PC-9 (cell line): ENCODE measurements around the gene PRPSAP2. TPM values are rescaled to one million over a fixed set of nuclear protein-coding genes. Genes with fewer than 3 reads are reported as not detected.

Experiments
- BruUV-seq: library from RNA; stranded (reverse); fragments of 400-500 nt; replicated peaks from 2 replicates; lab custom pipeline; 2021; lab: Mats Ljungman, UMichigan
- CTCF ChIA-PET: fragments of 300-600 bp; sonication (Branson Sonifier 250); formaldehyde crosslinking; loops from one replicate; lab custom pipeline; 2022; ENCODE audit warnings: antibody characterized with exemption; lab: Charles Lee
- POLR2A ChIA-PET: fragments of 300-600 bp; sonication (Branson Sonifier 250); formaldehyde crosslinking; loops from one replicate; lab custom pipeline; 2022; ENCODE audit warnings: antibody characterized with exemption; ENCODE audit not compliant: unreplicated experiment; lab: Charles Lee
- DNase-seq, 2 experiments: peaks; one replicate each; pipeline versions ENCODE4 v3.0.0 to v3.0.0-alpha.2; 2015 to 2022; ENCODE audit warnings: mixed read lengths in 1 of 2
- H2AFZ ChIP-seq: fragments of 200-600 bp; sonication (generic); 2 replicates; pipeline ENCODE4 v1.8.1; 2017; ENCODE audit warnings: antibody characterized with exemption
- H3F3A ChIP-seq: fragments of 200-600 bp; sonication (generic); 2 replicates; pipeline ENCODE4 v1.8.1; 2017; ENCODE audit warnings: antibody characterized with exemption, mild to moderate bottlenecking, low read depth; ENCODE audit not compliant: insufficient read depth
- H3K27ac ChIP-seq: fragments of 200-600 bp; sonication (generic); 2 replicates; pipeline ENCODE4 v1.6.1; 2016; ENCODE audit warnings: mixed run types
- H3K27me3 ChIP-seq: fragments of 200-600 bp; sonication (generic); 2 replicates; pipeline ENCODE4 v1.6.1; 2016; ENCODE audit warnings: low read depth, mixed run types; ENCODE audit not compliant: insufficient read depth
- H3K36me3 ChIP-seq: fragments of 200-600 bp; sonication (generic); 2 replicates; pipeline ENCODE4 v1.6.1; 2016; ENCODE audit warnings: low read depth, mixed run types
- H3K4me1 ChIP-seq: fragments of 200-600 bp; sonication (generic); replicated peaks from 2 replicates; pipeline ENCODE4 v1.6.1; 2016; ENCODE audit warnings: mixed run types; ENCODE audit not compliant: insufficient read depth
- H3K4me2 ChIP-seq: fragments of 200-600 bp; sonication (generic); 2 replicates; pipeline ENCODE4 v1.6.1; 2017; ENCODE audit warnings: mixed run types
- H3K4me3 ChIP-seq: fragments of 200-600 bp; sonication (generic); 2 replicates; pipeline ENCODE4 v1.6.1; 2016; ENCODE audit warnings: mixed run types
- H3K79me2 ChIP-seq: fragments of 200-600 bp; sonication (generic); 2 replicates; pipeline ENCODE4 v1.6.1; 2017; ENCODE audit warnings: low read depth, mixed run types
- H3K9me2 ChIP-seq: fragments of 200-600 bp; sonication (generic); 2 replicates; pipeline ENCODE4 v1.8.1; 2017; ENCODE audit warnings: mild to moderate bottlenecking; ENCODE audit not compliant: insufficient read depth
- H3K9me3 ChIP-seq: fragments of 200-600 bp; sonication (generic); 2 replicates; pipeline ENCODE4 v1.8.1; 2016; ENCODE audit warnings: low read depth; ENCODE audit not compliant: insufficient read depth
- H4K20me1 ChIP-seq: fragments of 200-600 bp; sonication (generic); 2 replicates; pipeline ENCODE4 v1.8.1; 2017; ENCODE audit not compliant: insufficient read depth
- EZH2 ChIP-seq: fragments of 200-600 bp; sonication (generic); IDR thresholded peaks from 2 replicates; pipeline ENCODE4 v1.8.0; 2017; ENCODE audit warnings: antibody characterized with exemption, low read depth
- intact Hi-C: fragments of 100-400 bp; cut with micrococcal nuclease; formaldehyde crosslinking; loops from one replicate; pipeline ENCODE4 v1.10.0; 2022; ENCODE audit not compliant: unreplicated experiment
- total RNA-seq: library from RNA; stranded (reverse); gene quantifications from 2 replicates; pipeline ENCODE4 v1.2.3, GENCODE V29; 2021
- TF ChIP-seq, protein P1 (sequence below): fragments of 200-600 bp; sonication (generic); conservative IDR thresholded peaks from 2 replicates; pipeline ENCODE4 v1.6.1; 2017; ENCODE audit warnings: mixed run types, antibody characterized with exemption, mild to moderate bottlenecking, moderate library complexity

The PRPSAP2 gene
- total RNA-seq, 1 experiment from 2014 or later, result 50.0 TPM

DNA sequence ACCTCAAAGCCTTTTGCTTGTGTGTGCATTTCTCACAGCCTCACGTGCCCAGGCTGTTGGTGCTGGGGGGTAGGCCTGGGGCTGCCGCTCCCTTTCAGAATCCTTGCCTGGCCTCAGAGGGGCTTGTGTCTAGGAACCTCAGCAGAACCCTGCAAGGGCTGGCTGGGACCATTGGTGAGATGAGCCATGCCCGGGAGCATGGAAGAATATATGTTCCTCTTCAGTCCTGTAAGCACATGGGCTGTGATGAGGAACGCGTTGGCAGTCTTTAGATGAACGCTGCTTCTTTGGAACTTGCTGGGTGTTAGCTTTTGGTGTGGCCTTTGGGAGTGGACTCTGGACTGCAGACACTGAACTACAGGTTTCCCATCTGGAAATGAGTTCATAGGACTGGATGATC, 62.0 kb downstream of the PRPSAP2 start:
- H3K4me3 ChIP-seq, result no peak overlapping the region
- no peak overlapping the region for H3K27ac ChIP-seq
- no TSS peak for BruUV-seq
- peaks cover 3% of the 10 kb centered on the region; the same call in 1 of the 2 replicates for H3K36me3 ChIP-seq
- TF ChIP-seq, protein P1, sequence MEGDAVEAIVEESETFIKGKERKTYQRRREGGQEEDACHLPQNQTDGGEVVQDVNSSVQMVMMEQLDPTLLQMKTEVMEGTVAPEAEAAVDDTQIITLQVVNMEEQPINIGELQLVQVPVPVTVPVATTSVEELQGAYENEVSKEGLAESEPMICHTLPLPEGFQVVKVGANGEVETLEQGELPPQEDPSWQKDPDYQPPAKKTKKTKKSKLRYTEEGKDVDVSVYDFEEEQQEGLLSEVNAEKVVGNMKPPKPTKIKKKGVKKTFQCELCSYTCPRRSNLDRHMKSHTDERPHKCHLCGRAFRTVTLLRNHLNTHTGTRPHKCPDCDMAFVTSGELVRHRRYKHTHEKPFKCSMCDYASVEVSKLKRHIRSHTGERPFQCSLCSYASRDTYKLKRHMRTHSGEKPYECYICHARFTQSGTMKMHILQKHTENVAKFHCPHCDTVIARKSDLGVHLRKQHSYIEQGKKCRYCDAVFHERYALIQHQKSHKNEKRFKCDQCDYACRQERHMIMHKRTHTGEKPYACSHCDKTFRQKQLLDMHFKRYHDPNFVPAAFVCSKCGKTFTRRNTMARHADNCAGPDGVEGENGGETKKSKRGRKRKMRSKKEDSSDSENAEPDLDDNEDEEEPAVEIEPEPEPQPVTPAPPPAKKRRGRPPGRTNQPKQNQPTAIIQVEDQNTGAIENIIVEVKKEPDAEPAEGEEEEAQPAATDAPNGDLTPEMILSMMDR, result no peak
- TF ChIP-seq EZH2, result no peak
- H3K9me3 ChIP-seq, result no peaks in the 10 kb centered on the region
- no peak overlapping the region for H2AFZ ChIP-seq
- no peak for DNase-seq
- H3K27me3 ChIP-seq, result no peaks in the 10 kb centered on the region
- H3K79me2 ChIP-seq, result no peaks in the 10 kb centered on the region; the same call in 1 of the 2 replicates
- peaks cover 15% of the 10 kb centered on the region for H3K4me1 ChIP-seq
- H4K20me1 ChIP-seq, result peaks cover 3% of the 10 kb centered on the region; the same call in 1 of the 2 replicates
- H3K9me2 ChIP-seq, result no peaks in the 10 kb centered on the region
- no peak overlapping the region for H3K4me2 ChIP-seq
- peaks cover 4% of the 10 kb centered on the region for H3F3A ChIP-seq
- CTCF ChIA-PET, result no interaction called here
- intact Hi-C loops, result no loop called here
- POLR2A ChIA-PET, result no interaction called here

DNA sequence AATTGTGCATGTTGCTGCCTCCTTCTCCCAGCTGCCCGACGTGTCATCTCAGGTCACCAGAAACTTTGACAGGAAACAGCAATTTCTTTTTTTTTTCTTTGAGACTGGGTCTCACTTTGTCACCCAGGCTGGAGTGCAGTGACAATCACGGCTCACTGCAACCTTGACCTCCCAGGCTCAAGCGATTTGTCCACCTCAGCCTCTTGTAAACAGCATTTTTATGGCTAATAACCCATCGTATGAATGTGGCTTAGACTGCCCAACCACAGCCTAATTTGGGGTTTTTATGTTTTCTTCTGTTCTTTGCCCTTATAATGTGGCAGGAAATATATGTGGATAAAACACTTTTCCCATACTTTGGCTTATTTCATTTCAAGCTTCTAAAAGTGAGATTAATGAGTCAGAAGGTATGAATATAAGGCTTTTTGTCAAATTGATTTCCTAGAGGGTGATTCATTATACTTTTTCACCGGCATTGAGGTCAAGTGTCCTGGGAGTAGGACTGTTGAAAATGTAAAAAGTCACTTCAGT, 63.0 kb downstream of the PRPSAP2 start:
- H3K4me3 ChIP-seq, result no peak overlapping the region
- ChIA-PET POLR2A (no interaction called here), CTCF (no interaction called here)
- H2AFZ ChIP-seq, result no peak overlapping the region
- no peaks in the 10 kb centered on the region; the same call in 1 of the 2 replicates for H3K79me2 ChIP-seq
- H4K20me1 ChIP-seq, result peaks cover 3% of the 10 kb centered on the region; the same call in 1 of the 2 replicates
- intact Hi-C loops, result no loop called here
- no peaks in the 10 kb centered on the region for H3K9me3 ChIP-seq
- no peaks in the 10 kb centered on the region for H3K9me2 ChIP-seq
- H3K27ac ChIP-seq, result peak overlapping the region; percentile 36; the same call in 1 of the 2 replicates
- peaks cover 8% of the 10 kb centered on the region for H3K36me3 ChIP-seq
- H3K4me1 ChIP-seq, result peaks cover 15% of the 10 kb centered on the region
- no peaks in the 10 kb centered on the region for H3K27me3 ChIP-seq
- peak overlapping the region; percentile 14; the same call in 1 of the 2 replicates for H3K4me2 ChIP-seq
- no peak for DNase-seq
- TF ChIP-seq, protein P1, result no peak
- no peak for TF ChIP-seq EZH2
- BruUV-seq, result no TSS peak
- peaks cover 4% of the 10 kb centered on the region for H3F3A ChIP-seq

DNA sequence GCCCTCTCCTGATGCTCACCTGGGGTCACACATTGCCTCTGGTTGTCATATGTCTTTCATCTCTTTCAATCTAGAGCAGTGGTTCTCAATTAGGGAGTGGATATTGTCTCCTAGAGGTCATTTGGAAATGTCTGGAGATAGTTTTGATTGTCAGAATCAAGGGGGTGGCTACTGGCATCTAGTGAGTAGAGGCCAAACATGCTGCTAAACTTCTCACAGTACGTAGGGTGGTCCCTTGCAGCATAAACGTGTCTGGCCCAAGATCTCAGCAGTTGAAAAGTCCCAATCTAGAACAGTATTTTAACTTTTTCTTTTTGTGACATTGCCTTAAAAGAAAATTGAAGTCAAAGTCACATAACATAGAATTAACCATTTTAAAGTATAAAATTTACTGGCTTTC, 63.6 kb downstream of the PRPSAP2 start:
- H3K36me3 ChIP-seq, result peaks cover 8% of the 10 kb centered on the region
- no peak overlapping the region for H3K27ac ChIP-seq
- no peak for TF ChIP-seq EZH2
- TF ChIP-seq, protein P1, result no peak

More for the DNA sequence above, 63.6 kb downstream of the PRPSAP2 start:
- no TSS peak for BruUV-seq
- intact Hi-C loops, result no loop called here
- no peak overlapping the region for H3K4me3 ChIP-seq
- CTCF ChIA-PET, result no interaction called here
- no peaks in the 10 kb centered on the region for H3K9me2 ChIP-seq
- peaks cover 3% of the 10 kb centered on the region; the same call in 1 of the 2 replicates for H4K20me1 ChIP-seq
- H3F3A ChIP-seq, result peaks cover 4% of the 10 kb centered on the region
- no peaks in the 10 kb centered on the region for H3K9me3 ChIP-seq
- H3K79me2 ChIP-seq, result no peaks in the 10 kb centered on the region; the same call in 1 of the 2 replicates
- POLR2A ChIA-PET, result no interaction called here
- no peak overlapping the region for H3K4me2 ChIP-seq
- no peak for DNase-seq
- peaks cover 15% of the 10 kb centered on the region for H3K4me1 ChIP-seq
- H2AFZ ChIP-seq, result no peak overlapping the region
- H3K27me3 ChIP-seq, result no peaks in the 10 kb centered on the region
